CD4-positive, CD25-positive, alpha-beta regulatory T cell (primary cell): ENCODE results near the gene AFF3. TPM values are rescaled to one million over a fixed set of nuclear protein-coding genes. Genes with fewer than 3 reads are reported as not detected.
A peak's percentile ranks its signal among the peaks of the same experiment; 100 is the strongest.

Experiments
- ATAC-seq, 2 donors: fragments of 150-1000 bp; cut with Tn5 transposase; one replicate each; pipeline ENCODE4 v1.10.0; 2021; ENCODE audit warnings: low read depth in 2 of 2, moderate number of reproducible peaks in 2 of 2, moderate library complexity in 1 of 2
- DNase-seq, 3 donors: peaks; one replicate each; pipeline versions ENCODE4 v3.0.0 to v3.0.0-alpha.2; 2012 to 2022; ENCODE audit warnings: mixed read lengths in 1 of 3
- H3K27ac ChIP-seq: one replicate; pipeline ENCODE4 v1.7.0; 2013; ENCODE audit warnings: mild to moderate bottlenecking, low read length; ENCODE audit not compliant: insufficient read depth, poor library complexity, severe bottlenecking
- H3K27me3 ChIP-seq: one replicate; pipeline ENCODE4 v1.7.0; 2013; ENCODE audit warnings: low read length; ENCODE audit not compliant: control insufficient read depth, insufficient read depth
- H3K36me3 ChIP-seq: one replicate; pipeline ENCODE4 v1.7.0; 2013; ENCODE audit warnings: mild to moderate bottlenecking, low read length, moderate library complexity; ENCODE audit not compliant: control insufficient read depth, insufficient read depth
- H3K4me1 ChIP-seq: 2 replicates; pipeline ENCODE4 v1.7.0; 2013; ENCODE audit warnings: mild to moderate bottlenecking, low read length; ENCODE audit not compliant: insufficient read depth, control insufficient read depth, poor library complexity, severe bottlenecking
- H3K4me3 ChIP-seq: one replicate; pipeline ENCODE4 v1.7.0; 2013; ENCODE audit warnings: low read depth, mild to moderate bottlenecking, low read length, moderate library complexity
- H3K9me3 ChIP-seq, 2 experiments: 1 replicate in 1 of 2; 2 replicates in 1 of 2; pipeline ENCODE4 v1.7.0; 2013; ENCODE audit warnings: low read length in 2 of 2, mild to moderate bottlenecking in 1 of 2, moderate library complexity in 1 of 2; ENCODE audit not compliant: control insufficient read depth in 2 of 2
- H3K27ac Mint-ChIP-seq, 3 donors: one replicate each; pipeline ENCODE4 v1.8.0; 2020 to 2022; ENCODE audit warnings: mild to moderate bottlenecking in 3 of 3, mixed read lengths in 3 of 3, moderate library complexity in 2 of 3
- H3K27me3 Mint-ChIP-seq: one replicate; pipeline ENCODE4 v1.8.0; 2022; ENCODE audit warnings: mild to moderate bottlenecking, mixed read lengths
- H3K36me3 Mint-ChIP-seq: one replicate; pipeline ENCODE4 v1.8.0; 2020; ENCODE audit warnings: mixed read lengths
- H3K4me1 Mint-ChIP-seq, 4 donors: one replicate each; pipeline ENCODE4 v1.8.0; 2020 to 2022; ENCODE audit warnings: mixed read lengths in 4 of 4, mild to moderate bottlenecking in 1 of 4
- H3K4me3 Mint-ChIP-seq, 4 donors: one replicate each; pipeline ENCODE4 v1.8.0; 2020 to 2022; ENCODE audit warnings: mild to moderate bottlenecking in 4 of 4, mixed read lengths in 4 of 4, moderate library complexity in 3 of 4
- H3K9me3 Mint-ChIP-seq, 7 donors: one replicate each; pipeline ENCODE4 v1.8.0; 2020 to 2022; ENCODE audit warnings: mixed read lengths in 7 of 7, mild to moderate bottlenecking in 3 of 7, moderate library complexity in 2 of 7
- polyA plus RNA-seq, 4 donors: library from polyadenylated mRNA; unstranded; fragments of 300-500 nt; fragmentation: Illumina TruSeq; gene quantifications; one replicate each; pipeline ENCODE4 v1.2.3, GENCODE V29; 2021
- total RNA-seq: library from RNA; stranded (reverse); gene quantifications from one replicate; pipeline ENCODE4 v1.2.3, GENCODE V29; 2022

The AFF3 gene
- total and polyA plus RNA-seq, 5 donors from 2014 or later: 0.82 to 10.1 (median 4.2) TPM

DNA sequence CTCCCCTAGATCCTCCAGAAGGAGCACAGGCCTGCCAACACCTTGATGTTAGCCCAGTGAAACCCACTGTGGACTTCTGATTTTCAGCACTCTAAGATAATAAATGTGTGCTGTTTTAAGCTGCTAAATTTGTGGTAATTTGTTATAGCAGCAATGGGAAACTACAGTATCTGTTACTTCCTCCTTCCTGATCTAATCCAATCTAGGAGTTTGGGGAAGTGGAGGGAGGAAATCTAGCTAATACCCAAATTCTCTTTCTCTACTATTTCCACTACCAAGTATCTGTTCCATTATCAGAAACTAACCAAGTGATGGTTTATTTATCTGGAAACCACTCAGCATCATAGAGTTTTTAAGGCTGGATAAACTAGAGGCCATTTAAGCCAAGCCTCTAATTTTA, 64.9 kb downstream of the AFF3 start:
- H3K9me3 Mint-ChIP-seq: no peaks in the 10 kb centered on the region
- no peaks in the 10 kb centered on the region for H3K4me1 ChIP-seq
- H3K4me1 Mint-ChIP-seq: peaks cover 0 to 8% (median 4%) of the 10 kb centered on the region in 4 donors
- DNase-seq (no peak), ATAC-seq (no peak)
- peaks cover 13% of the 10 kb centered on the region for H3K36me3 Mint-ChIP-seq
- H3K4me3 Mint-ChIP-seq: no peak overlapping the region
- H3K36me3 ChIP-seq: no peaks in the 10 kb centered on the region
- no peaks in the 10 kb centered on the region for H3K27me3 Mint-ChIP-seq
- no peak overlapping the region for H3K4me3 ChIP-seq
- no peaks in the 10 kb centered on the region for H3K9me3 ChIP-seq
- no peak overlapping the region for H3K27ac ChIP-seq
- H3K27ac Mint-ChIP-seq: no peak overlapping the region
- no peaks in the 10 kb centered on the region for H3K27me3 ChIP-seq

DNA sequence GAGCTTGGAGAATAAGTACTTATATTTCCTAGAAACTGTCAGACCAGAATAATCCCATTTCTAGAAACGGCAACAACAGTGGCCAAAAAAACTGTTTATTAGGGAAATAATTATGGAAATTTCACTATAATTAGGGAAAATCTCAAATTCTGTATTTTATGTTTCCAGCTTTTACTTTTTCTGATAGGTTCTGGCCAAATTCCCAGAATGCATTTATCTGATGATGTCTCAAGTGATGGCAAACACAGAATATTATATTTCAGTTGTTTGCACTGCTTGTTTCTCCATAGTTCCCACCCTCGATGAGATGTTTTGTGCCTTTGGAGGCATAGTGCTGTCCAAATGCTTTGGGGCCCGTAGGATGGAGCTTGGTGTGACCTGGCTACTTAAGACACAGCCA, 66.9 kb downstream of the AFF3 start:
- peaks cover 13% of the 10 kb centered on the region for H3K36me3 Mint-ChIP-seq
- ATAC-seq: no peak
- H3K27me3 Mint-ChIP-seq: no peaks in the 10 kb centered on the region

DNA sequence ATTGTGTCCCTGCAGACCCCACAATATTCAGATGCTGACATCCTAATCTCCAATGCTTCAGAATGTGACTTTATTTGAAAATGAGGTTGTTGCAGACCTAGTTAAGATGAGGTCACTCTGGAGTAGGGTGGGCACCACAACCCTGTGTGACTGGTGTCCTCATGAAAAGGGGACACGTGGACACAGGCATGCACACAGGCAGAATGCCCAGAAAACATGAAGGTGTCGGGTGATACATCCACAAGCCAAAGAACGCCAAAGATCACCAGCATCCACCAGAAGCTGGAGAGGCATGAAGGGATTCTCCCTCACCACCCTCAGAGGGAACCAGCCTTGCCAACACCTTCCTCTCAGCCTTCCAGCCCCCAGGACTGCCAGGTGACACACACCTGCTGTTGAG, 69.3 kb downstream of the AFF3 start:
- Mint-ChIP-seq H3K36me3 (peaks cover 10% of the 10 kb centered on the region), H3K4me3 (no peak overlapping the region), H3K27ac (no peak overlapping the region), H3K9me3 (no peaks in the 10 kb centered on the region), H3K4me1 (peaks cover 0 to 28% (median 9%) of the 10 kb centered on the region in 4 donors), H3K27me3 (peaks cover 3% of the 10 kb centered on the region)
- Histone ChIP-seq H3K4me1 (no peaks in the 10 kb centered on the region), H3K36me3 (no peaks in the 10 kb centered on the region), H3K9me3 (no peaks in the 10 kb centered on the region), H3K4me3 (no peak overlapping the region), H3K27ac (no peak overlapping the region), H3K27me3 (no peaks in the 10 kb centered on the region)
- DNase-seq (no peak), ATAC-seq (no peak)

More for the DNA sequence above, 66.9 kb downstream of the AFF3 start:
- H3K9me3 Mint-ChIP-seq: no peaks in the 10 kb centered on the region
- H3K27me3 ChIP-seq: no peaks in the 10 kb centered on the region
- H3K36me3 ChIP-seq: no peaks in the 10 kb centered on the region
- H3K4me3 Mint-ChIP-seq: no peak overlapping the region
- H3K9me3 ChIP-seq: no peaks in the 10 kb centered on the region
- DNase-seq: no peak
- no peak overlapping the region for H3K27ac ChIP-seq
- H3K4me3 ChIP-seq: no peak overlapping the region
- H3K4me1 ChIP-seq: no peaks in the 10 kb centered on the region
- no peak overlapping the region for H3K27ac Mint-ChIP-seq
- H3K4me1 Mint-ChIP-seq: peaks cover 0 to 23% (median 5%) of the 10 kb centered on the region in 4 donors

DNA sequence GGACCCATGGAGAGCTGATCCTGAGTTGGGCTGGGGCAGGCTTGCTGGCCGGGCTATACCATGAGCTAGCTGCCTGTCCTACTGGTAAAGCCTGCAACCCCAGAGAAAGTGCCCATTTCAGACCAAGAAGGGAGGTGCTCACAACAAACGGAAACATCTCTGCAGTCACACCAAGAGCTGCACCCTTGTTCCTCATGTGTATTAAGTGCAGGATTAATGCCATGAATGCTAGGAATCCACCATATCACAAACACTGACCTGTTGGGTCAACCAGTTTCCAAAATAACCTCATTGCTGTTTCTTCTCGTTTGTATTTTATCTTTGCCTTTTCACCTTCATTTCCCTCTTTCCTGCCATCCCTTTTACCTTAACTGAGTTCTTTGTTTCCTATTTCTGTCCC, 69.9 kb downstream of the AFF3 start:
- no peak overlapping the region for H3K27ac Mint-ChIP-seq
- DNase-seq (no peak), ATAC-seq (no peak)
- peaks cover 6% of the 10 kb centered on the region for H3K27me3 Mint-ChIP-seq
- H3K4me1 ChIP-seq: no peaks in the 10 kb centered on the region
- H3K36me3 Mint-ChIP-seq: peaks cover 10% of the 10 kb centered on the region
- peaks cover 0 to 28% (median 9%) of the 10 kb centered on the region in 4 donors for H3K4me1 Mint-ChIP-seq
- no peaks in the 10 kb centered on the region for H3K36me3 ChIP-seq
- no peaks in the 10 kb centered on the region for H3K9me3 Mint-ChIP-seq
- no peaks in the 10 kb centered on the region for H3K9me3 ChIP-seq
- no peak overlapping the region for H3K4me3 ChIP-seq
- H3K4me3 Mint-ChIP-seq: no peak overlapping the region
- no peak overlapping the region for H3K27ac ChIP-seq
- H3K27me3 ChIP-seq: no peaks in the 10 kb centered on the region

DNA sequence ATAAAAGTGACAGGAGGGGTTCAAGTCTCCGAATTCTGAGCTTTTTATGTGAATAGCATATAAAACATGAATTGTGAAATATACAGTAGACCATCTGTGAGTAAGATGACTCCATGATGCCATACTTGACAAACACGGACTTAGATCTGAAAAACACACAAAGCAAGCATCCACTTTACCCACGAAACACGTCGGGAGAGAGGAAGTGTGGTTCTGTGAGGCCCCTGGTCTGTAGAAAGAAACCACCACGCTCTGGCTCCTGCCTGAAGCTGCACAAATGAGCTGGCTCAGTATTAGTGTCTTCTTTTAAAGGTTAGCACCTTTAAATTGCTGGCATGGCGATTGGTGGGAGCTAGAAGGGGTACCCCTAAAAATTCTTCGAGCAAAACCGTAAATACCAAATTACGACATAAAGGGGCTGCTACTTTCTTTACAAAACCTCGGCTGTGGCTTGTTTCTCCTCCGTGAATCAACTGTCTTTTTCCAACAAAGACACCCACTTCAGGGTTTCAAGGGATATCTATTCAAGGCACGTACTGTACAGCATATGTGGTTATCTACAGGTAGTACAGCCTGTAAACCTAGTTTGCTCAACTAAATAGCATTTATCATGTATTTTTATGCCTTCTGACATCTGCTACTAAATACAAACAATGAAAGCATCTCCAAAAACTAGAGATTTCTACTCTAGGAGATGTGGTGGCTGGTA, 70.9 kb downstream of the AFF3 start:
- Mint-ChIP-seq H3K36me3 (peaks cover 10% of the 10 kb centered on the region), H3K4me3 (peak overlapping the region in 1 of 4 donors; percentile 38), H3K9me3 (no peaks in the 10 kb centered on the region), H3K4me1 (peaks cover 0 to 28% (median 10%) of the 10 kb centered on the region in 4 donors), H3K27me3 (peaks cover 6% of the 10 kb centered on the region), H3K27ac (peak overlapping the region in 2 of 3 donors; percentile 17 to 57)
- Histone ChIP-seq H3K4me1 (no peaks in the 10 kb centered on the region), H3K4me3 (no peak overlapping the region), H3K27me3 (no peaks in the 10 kb centered on the region), H3K27ac (no peak overlapping the region), H3K9me3 (no peaks in the 10 kb centered on the region), H3K36me3 (no peaks in the 10 kb centered on the region)
- DNase-seq (peak in 1 of 3 donors; percentile 18), ATAC-seq (no peak)

DNA sequence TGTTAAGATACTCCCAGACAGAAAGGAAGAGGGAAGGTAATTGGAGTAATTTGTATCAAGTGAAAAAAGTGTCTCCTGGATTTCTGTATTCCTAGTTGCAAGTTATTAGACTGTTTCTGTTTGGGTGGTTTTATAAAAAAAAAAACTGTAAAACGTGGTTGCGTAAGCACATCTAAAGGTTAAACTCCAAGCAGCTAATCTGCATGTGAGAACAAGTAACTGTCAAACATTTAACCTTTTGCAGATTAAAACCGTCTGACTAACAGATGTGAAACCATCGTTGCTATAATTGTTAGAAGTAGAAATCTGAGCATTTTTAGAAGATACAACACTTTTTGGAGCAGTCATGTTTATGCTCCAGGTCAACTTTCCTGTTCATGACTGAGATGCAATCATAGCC, 72.3 kb downstream of the AFF3 start:
- H3K4me3 ChIP-seq: no peak overlapping the region
- Mint-ChIP-seq H3K27ac (no peak overlapping the region), H3K27me3 (peaks cover 6% of the 10 kb centered on the region), H3K4me3 (no peak overlapping the region), H3K36me3 (peaks cover 10% of the 10 kb centered on the region), H3K9me3 (no peaks in the 10 kb centered on the region), H3K4me1 (peaks cover 0 to 28% (median 11%) of the 10 kb centered on the region in 4 donors)
- no peaks in the 10 kb centered on the region for H3K4me1 ChIP-seq
- ATAC-seq (no peak), DNase-seq (no peak)
- H3K9me3 ChIP-seq: no peaks in the 10 kb centered on the region
- no peak overlapping the region for H3K27ac ChIP-seq
- H3K36me3 ChIP-seq: no peaks in the 10 kb centered on the region
- H3K27me3 ChIP-seq: no peaks in the 10 kb centered on the region

DNA sequence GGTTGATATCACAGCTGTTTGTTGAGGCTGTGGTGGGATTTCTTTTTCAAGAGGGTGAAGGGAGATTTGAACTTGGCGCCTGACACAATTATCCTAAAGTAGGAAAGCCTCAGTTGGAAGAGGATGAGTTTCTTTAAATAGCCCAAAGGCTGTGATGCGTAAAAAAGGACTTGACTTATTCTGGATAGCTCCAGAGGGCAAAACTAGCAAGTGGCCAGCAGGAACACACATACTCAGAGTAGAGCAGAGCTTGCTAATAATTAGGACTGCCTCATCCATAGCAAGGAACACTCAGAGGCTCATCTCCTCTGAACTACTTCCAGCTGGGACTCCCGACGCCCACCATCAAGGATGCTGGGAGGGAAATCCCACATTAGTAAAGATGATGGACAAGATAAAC, 74.0 kb downstream of the AFF3 start:
- peaks cover 9% of the 10 kb centered on the region for H3K27me3 Mint-ChIP-seq
- no peak overlapping the region for H3K4me3 Mint-ChIP-seq
- no peak overlapping the region for H3K27ac Mint-ChIP-seq
- Histone ChIP-seq H3K4me1 (no peaks in the 10 kb centered on the region), H3K4me3 (no peak overlapping the region), H3K27me3 (no peaks in the 10 kb centered on the region), H3K27ac (no peak overlapping the region), H3K36me3 (no peaks in the 10 kb centered on the region), H3K9me3 (no peaks in the 10 kb centered on the region)
- H3K4me1 Mint-ChIP-seq: peaks cover 0 to 40% (median 18%) of the 10 kb centered on the region in 4 donors
- no peak for DNase-seq
- no peak for ATAC-seq
- H3K36me3 Mint-ChIP-seq: peaks cover 12% of the 10 kb centered on the region
- H3K9me3 Mint-ChIP-seq: peaks cover 0 to 3% (median 0%) of the 10 kb centered on the region in 7 donors

DNA sequence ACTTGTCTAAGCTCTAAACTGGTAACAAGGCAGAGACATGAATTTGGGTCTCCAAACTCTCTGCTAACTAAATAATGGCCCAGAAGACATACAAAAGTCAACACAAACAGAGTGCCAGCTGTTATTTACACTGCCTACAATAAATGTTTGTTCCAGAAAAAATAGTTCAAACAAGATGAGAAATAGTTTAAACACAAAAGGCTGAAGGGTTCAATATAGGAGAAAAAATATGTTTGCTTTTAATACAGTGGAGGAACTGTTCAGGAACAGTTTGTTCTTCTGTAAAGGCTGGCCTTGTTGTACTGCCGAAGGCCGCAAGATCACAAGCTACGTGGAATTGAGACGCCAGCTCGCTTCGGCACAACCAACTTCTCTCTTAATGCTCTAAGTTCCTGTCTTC, 74.6 kb downstream of the AFF3 start:
- no peak overlapping the region for H3K4me3 ChIP-seq
- no peak for ATAC-seq
- H3K4me1 Mint-ChIP-seq: peaks cover 0 to 37% (median 17%) of the 10 kb centered on the region in 4 donors
- no peak overlapping the region for H3K4me3 Mint-ChIP-seq
- no peaks in the 10 kb centered on the region for H3K36me3 ChIP-seq
- H3K9me3 ChIP-seq: no peaks in the 10 kb centered on the region
- H3K36me3 Mint-ChIP-seq: peaks cover 10% of the 10 kb centered on the region
- H3K27me3 ChIP-seq: no peaks in the 10 kb centered on the region
- H3K4me1 ChIP-seq: no peaks in the 10 kb centered on the region
- H3K27ac ChIP-seq: no peak overlapping the region
- peak overlapping the region in 1 of 3 donors; percentile 32 for H3K27ac Mint-ChIP-seq
- peaks cover 10% of the 10 kb centered on the region for H3K27me3 Mint-ChIP-seq
- H3K9me3 Mint-ChIP-seq: peaks cover 0 to 5% (median 0%) of the 10 kb centered on the region in 7 donors
- DNase-seq: no peak
